ENCODE data around the gene CREBBP.

Gene CREBBP

DNA sequence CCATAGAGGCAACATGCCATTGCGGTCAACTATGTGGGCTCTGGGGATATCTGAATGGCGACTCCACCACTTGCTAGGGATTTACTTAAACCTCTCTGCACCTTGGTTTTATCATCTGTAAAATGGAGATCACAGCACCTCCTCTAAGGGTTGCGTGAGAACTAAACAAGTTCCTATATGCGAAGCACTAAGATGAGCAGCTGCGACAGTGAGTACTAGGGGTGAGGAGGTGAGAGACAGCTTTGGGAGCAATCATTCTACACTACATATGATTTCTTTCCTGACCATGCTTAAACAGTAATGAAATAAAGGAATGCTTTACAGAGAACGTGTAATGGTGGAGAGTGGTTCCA lies 61.4 kb downstream of the CREBBP start:
- no peak for DNase-seq (ENCODE audit: low read depth)
- TF ChIP-seq, protein P1, sequence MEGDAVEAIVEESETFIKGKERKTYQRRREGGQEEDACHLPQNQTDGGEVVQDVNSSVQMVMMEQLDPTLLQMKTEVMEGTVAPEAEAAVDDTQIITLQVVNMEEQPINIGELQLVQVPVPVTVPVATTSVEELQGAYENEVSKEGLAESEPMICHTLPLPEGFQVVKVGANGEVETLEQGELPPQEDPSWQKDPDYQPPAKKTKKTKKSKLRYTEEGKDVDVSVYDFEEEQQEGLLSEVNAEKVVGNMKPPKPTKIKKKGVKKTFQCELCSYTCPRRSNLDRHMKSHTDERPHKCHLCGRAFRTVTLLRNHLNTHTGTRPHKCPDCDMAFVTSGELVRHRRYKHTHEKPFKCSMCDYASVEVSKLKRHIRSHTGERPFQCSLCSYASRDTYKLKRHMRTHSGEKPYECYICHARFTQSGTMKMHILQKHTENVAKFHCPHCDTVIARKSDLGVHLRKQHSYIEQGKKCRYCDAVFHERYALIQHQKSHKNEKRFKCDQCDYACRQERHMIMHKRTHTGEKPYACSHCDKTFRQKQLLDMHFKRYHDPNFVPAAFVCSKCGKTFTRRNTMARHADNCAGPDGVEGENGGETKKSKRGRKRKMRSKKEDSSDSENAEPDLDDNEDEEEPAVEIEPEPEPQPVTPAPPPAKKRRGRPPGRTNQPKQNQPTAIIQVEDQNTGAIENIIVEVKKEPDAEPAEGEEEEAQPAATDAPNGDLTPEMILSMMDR (IDR thresholded peaks at IDR 0.05; ENCODE audit: low read depth, low read length, missing control alignments): no peak

DNA sequence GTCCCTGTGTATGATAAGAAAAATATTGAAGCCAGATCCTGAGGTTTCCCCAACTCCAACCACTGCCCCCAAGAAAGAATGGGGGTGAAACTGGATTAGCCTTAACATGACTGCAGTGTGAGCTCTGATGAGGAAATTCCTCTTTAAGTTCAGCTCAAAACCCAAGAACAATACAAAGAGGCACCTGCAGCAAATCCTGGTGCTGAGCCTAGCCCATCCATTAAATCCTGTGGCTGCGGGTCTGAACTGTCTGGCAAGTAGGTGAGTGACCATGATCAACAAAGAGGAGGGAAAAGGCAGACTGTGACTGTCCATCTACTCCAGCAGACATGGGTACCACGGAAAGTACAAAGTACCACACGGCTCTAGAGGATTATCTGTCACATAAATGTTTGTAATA lies 64.2 kb downstream of the CREBBP start:
- H3K4me3 ChIP-seq (ENCODE audit: low read depth, low read length): no peak overlapping the region
- DNase-seq (ENCODE audit: low read depth): no peak
- TF ChIP-seq, protein P1 (IDR thresholded peaks at IDR 0.05; ENCODE audit: low read depth, low read length, missing control alignments): no peak

More for the DNA sequence above, 61.4 kb downstream of the CREBBP start:
- H3K4me3 ChIP-seq (ENCODE audit: low read depth, low read length): no peak overlapping the region

DNA sequence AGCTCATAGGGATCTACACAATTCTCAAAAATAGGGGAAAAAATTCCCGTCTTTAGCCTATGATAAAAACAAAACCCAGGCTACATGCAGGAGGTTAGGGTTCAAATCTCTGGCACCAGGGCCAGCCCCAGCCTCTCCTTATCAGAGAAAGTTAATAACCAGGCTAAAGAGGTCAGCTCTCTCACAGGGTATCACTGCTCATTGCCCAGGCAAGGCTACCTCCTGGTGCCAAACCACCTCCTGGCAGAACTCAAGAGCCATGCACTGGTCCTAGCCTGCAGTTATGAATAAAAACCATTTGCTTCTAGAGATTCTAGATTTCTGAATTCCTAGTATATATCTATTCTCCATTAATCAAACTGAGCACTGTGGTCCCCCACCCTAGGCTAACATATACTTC lies 65.8 kb downstream of the CREBBP start:
- TF ChIP-seq, protein P1 (IDR thresholded peaks at IDR 0.05; ENCODE audit: low read depth, low read length, missing control alignments): no peak
- no peak for DNase-seq (ENCODE audit: low read depth)
- H3K4me3 ChIP-seq (ENCODE audit: low read depth, low read length): no peak overlapping the region

GRCh38 chr16:3812469-3813172 lies 67.9 kb downstream of the CREBBP start:
- TF ChIP-seq, protein P1 (IDR thresholded peaks at IDR 0.05; ENCODE audit: low read depth, low read length, missing control alignments): no peak
- no peak overlapping the region for H3K4me3 ChIP-seq (ENCODE audit: low read depth, low read length)
- no peak for DNase-seq (ENCODE audit: low read depth)

DNA sequence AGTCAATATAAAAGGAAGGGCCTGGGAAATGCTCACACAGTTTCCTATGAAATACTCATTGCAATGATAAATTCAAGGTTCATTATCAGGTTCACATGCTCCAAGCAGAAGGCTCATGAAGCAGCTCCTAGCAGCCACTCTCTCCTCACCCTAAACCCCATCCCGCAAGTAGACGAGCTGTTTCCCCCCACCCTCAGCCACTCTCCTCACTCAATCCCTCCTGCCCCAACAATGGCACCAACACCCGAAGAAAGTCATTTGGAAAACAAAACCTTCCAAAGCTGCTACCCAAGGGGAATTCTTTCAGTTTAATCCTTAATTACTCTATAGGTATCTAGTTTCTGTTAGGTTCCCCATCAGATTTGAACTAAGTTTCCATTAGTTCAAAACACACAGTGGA lies 69.7 kb downstream of the CREBBP start:
- DNase-seq (ENCODE audit: low read depth): no peak
- H3K4me3 ChIP-seq (ENCODE audit: low read depth, low read length): no peak overlapping the region
- TF ChIP-seq, protein P1 (IDR thresholded peaks at IDR 0.05; ENCODE audit: low read depth, low read length, missing control alignments): no peak

- H3K4me3 ChIP-seq (ENCODE audit: low read depth, low read length): no peak overlapping the region
- DNase-seq (ENCODE audit: low read depth): no peak
- TF ChIP-seq, protein P1 (IDR thresholded peaks at IDR 0.05; ENCODE audit: low read depth, low read length, missing control alignments): no peak
These were observed 70.3 kb downstream of the CREBBP start for GRCh38 chr16:3810198-3810664.
